IMR-90 (cell line): ENCODE measurements around the gene CIB2. TPM values are rescaled to one million over a fixed set of nuclear protein-coding genes. Genes with fewer than 3 reads are reported as not detected.

Source experiments
- ATAC-seq: fragments of 200-7000 bp; cut with Tn5 transposase; 2 replicates; pipeline ENCODE4 v1.9.1; 2020; ENCODE audit warnings: low read depth, mild to moderate bottlenecking, moderate library complexity
- BruUV-seq: library from RNA; stranded (reverse); fragments of 400-500 nt; replicated peaks from 2 replicates; lab custom pipeline; 2021; lab: Mats Ljungman, UMichigan
- CTCF ChIA-PET: fragments of 300-600 bp; formaldehyde crosslinking; extraction: SDS; loops from one replicate; lab custom pipeline; 2021; ENCODE audit warnings: antibody characterized with exemption; lab: Yijun Ruan, JAX
- POLR2A ChIA-PET: fragments of 300-600 bp; sonication (Branson Sonifier 250); formaldehyde crosslinking; loops from one replicate; lab custom pipeline; 2022; ENCODE audit warnings: antibody characterized with exemption; ENCODE audit not compliant: unreplicated experiment; lab: Charles Lee
- DNase-seq: peaks from one replicate; pipeline ENCODE4 v3.0.0; 2013
- H2AFZ ChIP-seq: replicated peaks from 2 replicates; pipeline ENCODE3; 2013; ENCODE audit warnings: low read length, mild to moderate bottlenecking; ENCODE audit not compliant: poor library complexity
- H2AK5ac ChIP-seq: 2 replicates; pipeline ENCODE4 v1.6.1; 2013; ENCODE audit warnings: low read depth, low read length, inconsistent platforms
- H2AK9ac ChIP-seq: replicated peaks from 2 replicates; pipeline ENCODE3; 2013; ENCODE audit warnings: mild to moderate bottlenecking, low read depth, low read length, moderate library complexity; ENCODE audit not compliant: poor library complexity
- H2BK120ac ChIP-seq: 2 replicates; pipeline ENCODE4 v1.6.1; 2013; ENCODE audit warnings: low read depth, low read length, inconsistent platforms
- H2BK15ac ChIP-seq: 3 replicates; pipeline ENCODE4 v1.6.1; 2013; ENCODE audit warnings: low read depth, low read length, inconsistent platforms
- H2BK20ac ChIP-seq: 2 replicates; pipeline ENCODE4 v1.6.1; 2013; ENCODE audit warnings: low read depth, mild to moderate bottlenecking, inconsistent platforms, low read length, moderate library complexity
- H2BK5ac ChIP-seq: 2 replicates; pipeline ENCODE4 v1.6.1; 2013; ENCODE audit warnings: mild to moderate bottlenecking, low read depth, low read length, inconsistent platforms; ENCODE audit not compliant: poor library complexity, severe bottlenecking
- H3K14ac ChIP-seq: replicated peaks from 2 replicates; pipeline ENCODE4 v1.6.1; 2013; ENCODE audit warnings: low read depth, low read length, inconsistent platforms
- H3K18ac ChIP-seq: 2 replicates; pipeline ENCODE4 v1.6.1; 2013; ENCODE audit warnings: low read depth, low read length, control low read depth
- H3K23ac ChIP-seq: 2 replicates; pipeline ENCODE4 v1.6.1; 2013; ENCODE audit warnings: low read depth, low read length, inconsistent platforms
- H3K27ac ChIP-seq: 2 replicates; pipeline ENCODE4 v1.5.1; 2013; ENCODE audit warnings: mild to moderate bottlenecking, control low read depth, low read length; ENCODE audit not compliant: insufficient read depth
- H3K27me3 ChIP-seq: 2 replicates; pipeline ENCODE4 v1.6.1; 2013; ENCODE audit warnings: low read length; ENCODE audit not compliant: control insufficient read depth, insufficient read depth
- H3K36me3 ChIP-seq: 2 replicates; pipeline ENCODE4 v1.6.1; 2013; ENCODE audit warnings: low read length, mixed read lengths; ENCODE audit not compliant: control insufficient read depth, insufficient read depth
- H3K4ac ChIP-seq: 2 replicates; pipeline ENCODE4 v1.6.1; 2013; ENCODE audit warnings: low read depth, low read length, inconsistent platforms
- H3K4me1 ChIP-seq: 2 replicates; pipeline ENCODE4 v1.6.1; 2013; ENCODE audit warnings: low read length, mixed read lengths; ENCODE audit not compliant: control insufficient read depth, insufficient read depth
- H3K4me2 ChIP-seq: 2 replicates; pipeline ENCODE4 v1.6.1; 2013; ENCODE audit warnings: low read depth, mild to moderate bottlenecking, control low read depth, low read length, moderate library complexity
- H3K4me3 ChIP-seq: 2 replicates; pipeline ENCODE4 v1.5.1; 2013; ENCODE audit warnings: low read depth, mild to moderate bottlenecking, control low read depth, low read length, moderate library complexity; ENCODE audit not compliant: insufficient read depth
- H3K56ac ChIP-seq: 2 replicates; pipeline ENCODE4 v1.6.1; 2013; ENCODE audit warnings: low read length, inconsistent platforms; ENCODE audit not compliant: insufficient read depth; ENCODE audit errors: extremely low read depth
- H3K79me1 ChIP-seq, 2 experiments: 2 replicates each; pipeline ENCODE4 v1.6.1; 2013; ENCODE audit warnings: low read length in 2 of 2, inconsistent platforms in 1 of 2, low read depth in 1 of 2
- H3K9ac ChIP-seq: 2 replicates; pipeline ENCODE4 v1.6.1; 2013; ENCODE audit warnings: low read depth, low read length, control low read depth
- H3K9me1 ChIP-seq: 2 replicates; pipeline ENCODE4 v1.6.1; 2013; ENCODE audit warnings: low read length, inconsistent platforms; ENCODE audit not compliant: insufficient read depth
- H3K9me3 ChIP-seq: 2 replicates; pipeline ENCODE4 v1.6.1; 2013; ENCODE audit warnings: low read length; ENCODE audit not compliant: control insufficient read depth, insufficient read depth
- H4K20me1 ChIP-seq: 2 replicates; pipeline ENCODE4 v1.6.1; 2013; ENCODE audit warnings: low read length, inconsistent platforms; ENCODE audit not compliant: insufficient read depth
- H4K5ac ChIP-seq: 2 replicates; pipeline ENCODE4 v1.6.1; 2013; ENCODE audit warnings: mild to moderate bottlenecking, low read depth, low read length, control low read depth
- H4K8ac ChIP-seq, 2 experiments: 2 replicates each; pipeline ENCODE4 v1.6.1; 2013; ENCODE audit warnings: low read depth in 2 of 2, low read length in 2 of 2, control low read depth in 1 of 2, inconsistent platforms in 1 of 2
- H4K91ac ChIP-seq: 2 replicates; pipeline ENCODE4 v1.6.1; 2013; ENCODE audit warnings: low read depth, low read length, inconsistent platforms; ENCODE audit not compliant: insufficient read depth
- BHLHE40 ChIP-seq: fragments of 150-350 bp; IDR thresholded peaks from 2 replicates; pipeline ENCODE4 v1.6.1; 2016; ENCODE audit warnings: mild to moderate bottlenecking, low read depth, low read length
- CEBPB ChIP-seq: IDR thresholded peaks from 2 replicates; pipeline ENCODE4 v1.6.1; 2012; ENCODE audit warnings: low read depth, low read length, improper control_type of control experiment
- MAFK ChIP-seq: IDR thresholded peaks from 2 replicates; pipeline ENCODE4 v1.6.1; 2012; ENCODE audit warnings: low read depth, low read length, improper control_type of control experiment
- NFE2L2 ChIP-seq: fragments of 150-350 bp; IDR thresholded peaks from 2 replicates; pipeline ENCODE4 v1.6.1; 2016; ENCODE audit warnings: low read depth, mild to moderate bottlenecking, low read length
- RAD21 ChIP-seq: IDR thresholded peaks from 2 replicates; pipeline ENCODE4 v1.6.1; 2012; ENCODE audit warnings: low read length, improper control_type of control experiment
- RCOR1 ChIP-seq: IDR thresholded peaks from 2 replicates; pipeline ENCODE4 v1.6.1; 2012; ENCODE audit warnings: mild to moderate bottlenecking, low read length, improper control_type of control experiment; ENCODE audit not compliant: insufficient replicate concordance
- USF2 ChIP-seq: fragments of 150-350 bp; IDR thresholded peaks from 2 replicates; pipeline ENCODE4 v1.6.1; 2017; ENCODE audit warnings: mild to moderate bottlenecking, antibody characterized with exemption, low read length, low read depth
- WGBS, 2 experiments: methylation state at CpG; one replicate each; pipeline versions ENCODE4 v1.1.5 to v1.1.7; 2013; ENCODE audit warnings: missing lambda C conversion rate in 2 of 2; ENCODE audit not compliant: insufficient read length in 1 of 2; ENCODE audit errors: extremely low coverage in 2 of 2; 5-methylcytosine and 5-hydroxymethylcytosine counted together
- dilution Hi-C: fragments of 300-500 bp; cut with HindIII; formaldehyde crosslinking; loops from one replicate; pipeline ENCODE4 v1.14.3; 2018; ENCODE audit warnings: low sequenced_read_pairs; ENCODE audit not compliant: unreplicated experiment
- in situ Hi-C: fragments of 300-500 bp; cut with MboI; formaldehyde crosslinking; loops from 3 replicates; pipeline ENCODE4 v1.14.3; 2019; ENCODE audit warnings: low sequenced_read_pairs, inconsistent platforms, mixed read lengths
- intact Hi-C: fragments of 100-400 bp; cut with micrococcal nuclease; formaldehyde crosslinking; loops from 2 replicates; pipeline ENCODE4 v1.10.0; 2022
- polyA plus RNA-seq, 3 experiments: library from polyadenylated mRNA; depleted of rRNA; stranded (reverse); fragments of >200 nt; gene quantifications; 2 replicates each; pipeline ENCODE4 v1.2.3, GENCODE V29; 2012; ENCODE audit warnings: low replicate concordance in 1 of 3
- total RNA-seq: library from RNA; depleted of rRNA; stranded (reverse); fragments of >200 nt; gene quantifications from 2 replicates; pipeline ENCODE4 v1.2.3, GENCODE V29; 2012
- TF ChIP-seq, protein P1 (sequence below): fragments of 150-350 bp; IDR thresholded peaks from 2 replicates; pipeline ENCODE4 v1.6.1; 2016; ENCODE audit warnings: low read depth, mild to moderate bottlenecking, low read length, moderate library complexity, borderline replicate concordance

CIB2 gene
- total and polyA plus RNA-seq, 2 of the 4 experiments (the other 2 are of a cell fraction) = 2.2 to 2.4 TPM

DNA sequence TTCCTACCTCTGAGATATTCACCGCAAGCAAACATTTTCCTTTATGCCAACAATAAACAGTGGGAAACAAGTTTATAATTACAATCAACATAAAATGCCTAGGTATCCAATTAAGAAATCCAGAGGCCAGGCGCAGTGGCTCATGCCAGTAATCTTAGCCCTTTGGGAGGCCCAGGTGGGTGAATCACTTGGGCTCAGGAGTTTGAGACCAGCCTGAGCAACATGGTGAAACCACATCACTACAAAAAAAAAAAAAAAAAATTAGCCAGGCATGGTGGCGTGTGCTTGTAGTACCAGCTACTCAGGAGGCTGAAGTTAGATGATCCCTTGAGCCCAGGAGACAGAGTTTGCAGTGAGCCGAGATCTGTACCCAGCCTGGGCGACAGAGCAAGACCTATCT, 71.0 kb downstream of the CIB2 start:
- H4K20me1 ChIP-seq = peaks cover 63% of the 10 kb centered on the region
- TF ChIP-seq RAD21 (no peak), BHLHE40 (no peak), NFE2L2 (no peak), MAFK (no peak), USF2 (no peak), CEBPB (no peak), RCOR1 (no peak)
- TF ChIP-seq, protein P1, sequence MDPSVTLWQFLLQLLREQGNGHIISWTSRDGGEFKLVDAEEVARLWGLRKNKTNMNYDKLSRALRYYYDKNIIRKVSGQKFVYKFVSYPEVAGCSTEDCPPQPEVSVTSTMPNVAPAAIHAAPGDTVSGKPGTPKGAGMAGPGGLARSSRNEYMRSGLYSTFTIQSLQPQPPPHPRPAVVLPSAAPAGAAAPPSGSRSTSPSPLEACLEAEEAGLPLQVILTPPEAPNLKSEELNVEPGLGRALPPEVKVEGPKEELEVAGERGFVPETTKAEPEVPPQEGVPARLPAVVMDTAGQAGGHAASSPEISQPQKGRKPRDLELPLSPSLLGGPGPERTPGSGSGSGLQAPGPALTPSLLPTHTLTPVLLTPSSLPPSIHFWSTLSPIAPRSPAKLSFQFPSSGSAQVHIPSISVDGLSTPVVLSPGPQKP = no peak
- H4K8ac ChIP-seq = no peak overlapping the region
- ChIA-PET CTCF (interaction anchor here (0.8 kb wide), 1 partner anchor 11 kb away, joined by 6 read pairs; no protein-coding TSS in a partner anchor), POLR2A (no interaction called here)
- H2BK15ac ChIP-seq = no peak overlapping the region
- no peak overlapping the region for H3K18ac ChIP-seq
- ATAC-seq = no peak
- intact Hi-C loops (no loop called here), in situ Hi-C loops (no loop called here), dilution Hi-C loops (no loop called here)
- H3K27ac ChIP-seq = no peak overlapping the region
- peaks cover 36% of the 10 kb centered on the region for H3K4me1 ChIP-seq
- no peak overlapping the region for H2BK20ac ChIP-seq
- H3K27me3 ChIP-seq = no peaks in the 10 kb centered on the region
- H3K36me3 ChIP-seq = 0 out of 2 replicates have a peak, but pooled peaks cover 2% of the 10 kb centered on the region
- no peak overlapping the region for H3K23ac ChIP-seq
- peaks cover 46% of the 10 kb centered on the region for H3K9me1 ChIP-seq
- no peak overlapping the region; the same call in 1 of the 2 replicates for H2AK5ac ChIP-seq
- H3K79me1 ChIP-seq = peaks cover 32 to 82% of the 10 kb centered on the region in 2 experiments
- no peak overlapping the region for H4K91ac ChIP-seq
- H2AFZ ChIP-seq = no peak overlapping the region
- H3K4ac ChIP-seq = 0 out of 2 replicates have a peak overlapping the region, but pooled peaks have one; percentile 9
- whole genome bisulfite sequencing, 2 experiments = 80% methylated on average over 1 of the region's 5 CpGs; no CpG with 5 or more reads in 1 of the 2 experiments
- H2BK5ac ChIP-seq = no peak overlapping the region
- H3K4me2 ChIP-seq = no peak overlapping the region
- no peak for DNase-seq
- no peak overlapping the region for H3K56ac ChIP-seq
- no peak overlapping the region for H3K9ac ChIP-seq
- H3K4me3 ChIP-seq = no peak overlapping the region
- no peaks in the 10 kb centered on the region for H3K9me3 ChIP-seq
- H4K5ac ChIP-seq = no peak overlapping the region
- BruUV-seq = no TSS peak
- H2AK9ac ChIP-seq = no peak overlapping the region
- no peak overlapping the region for H3K14ac ChIP-seq
- H2BK120ac ChIP-seq = no peak overlapping the region
